Parietal lobe (tissue), 1 donor: ENCODE measurements around the gene SLAMF9. TPM values are rescaled to one million over a fixed set of nuclear protein-coding genes. Genes with fewer than 3 reads are reported as not detected.

ENCODE experiments used
- total RNA-seq: library from RNA; depleted of rRNA; stranded (reverse); fragments of >200 nt; gene quantifications from one replicate; pipeline ENCODE4 v1.2.3, GENCODE V29; 2014

Gene SLAMF9
- not detected for total RNA-seq

DNA sequence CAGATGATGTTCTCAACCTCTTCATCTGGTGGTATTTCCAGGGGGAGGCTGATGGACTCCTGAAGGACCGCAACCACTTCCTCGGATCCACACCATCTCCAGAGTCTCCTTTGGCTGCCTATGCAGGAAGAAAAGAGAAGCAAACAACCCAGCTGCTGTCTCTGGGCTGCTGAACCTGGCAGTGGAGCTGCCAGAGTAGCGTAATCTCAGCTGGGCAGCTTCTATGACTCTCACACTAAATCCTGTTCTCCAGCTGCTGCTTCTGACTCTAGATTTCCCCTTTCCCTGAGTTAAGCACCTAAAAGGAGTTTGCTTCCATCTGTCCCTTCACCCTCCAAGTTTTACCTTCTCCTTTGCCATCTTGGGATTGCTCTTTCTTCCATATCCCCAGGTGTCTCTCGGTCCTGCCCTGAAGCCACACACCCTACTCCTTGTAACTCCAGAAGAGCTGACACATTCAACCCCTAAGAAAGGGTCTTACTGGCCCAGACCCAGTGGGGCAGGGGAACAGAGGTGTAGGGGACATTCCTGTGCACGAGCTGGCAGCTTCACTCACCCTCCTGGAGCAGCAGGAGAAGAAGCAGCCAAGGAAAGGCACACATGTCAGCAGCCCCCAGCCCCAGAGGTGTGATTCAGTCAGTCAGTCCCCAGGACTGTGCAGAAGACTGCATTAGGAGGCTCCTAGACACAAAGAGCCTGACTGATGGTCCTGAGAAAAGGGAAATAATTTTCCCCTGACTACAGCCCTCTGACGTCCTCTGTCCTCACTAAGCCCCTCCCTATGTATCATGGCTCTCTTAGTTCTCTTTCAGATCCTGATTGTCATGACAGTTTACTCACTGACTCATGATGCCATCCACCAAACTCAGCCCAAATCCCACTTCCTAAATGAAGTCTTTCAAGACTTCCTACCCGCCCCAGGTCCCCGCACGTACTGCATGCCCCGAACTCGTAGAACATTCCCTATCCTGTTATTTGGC, at the start of gene SLAMF9:
Gene SLAMF9 (minus strand): TSS at position 702 of the 980 bp plus-strand sequence. CDS start 100 bp downstream, at position 602.

DNA sequence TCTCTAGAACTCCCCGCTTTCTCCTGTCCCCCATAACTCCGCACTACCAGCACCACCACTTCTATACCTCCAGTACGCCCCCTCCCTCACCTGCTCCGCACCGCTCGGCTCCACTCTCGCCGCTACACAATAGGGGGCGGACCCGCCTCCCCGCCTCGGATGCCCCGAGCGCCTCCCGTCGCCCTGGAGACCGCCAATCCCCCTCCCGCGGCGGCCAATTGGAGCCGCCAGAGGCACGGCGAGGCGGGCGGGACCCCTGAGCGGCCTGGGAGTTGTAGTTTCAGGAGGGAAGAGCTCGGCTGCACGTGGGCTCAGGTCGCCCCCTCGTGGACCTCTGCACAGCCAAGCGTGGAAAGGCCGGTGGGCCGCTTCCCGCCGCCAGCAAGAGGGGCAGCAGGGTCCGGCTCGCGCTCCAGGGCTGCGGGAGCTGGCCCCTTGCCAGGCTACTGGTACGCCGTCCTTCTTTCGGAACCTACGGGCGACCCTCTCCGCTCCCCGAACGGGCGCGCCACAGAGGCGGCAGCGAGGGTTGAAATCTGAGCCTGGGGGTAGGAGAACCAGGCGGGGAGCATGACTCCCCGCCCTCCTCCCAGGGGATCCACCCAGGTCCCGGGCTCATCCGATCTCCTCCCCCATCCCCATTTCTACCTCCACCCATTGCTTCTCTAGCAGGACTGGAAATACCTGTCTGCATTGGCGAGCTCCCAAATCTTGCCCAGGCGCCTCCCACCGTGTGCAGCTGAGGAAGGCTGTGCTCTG, 8.4 kb downstream of the SLAMF9 start, which contains the start of gene IGSF9:
Gene IGSF9 (minus strand): TSS at position 131 of the 759 bp plus-strand sequence. CDS start 2,159 bp downstream, outside the sequence.

DNA sequence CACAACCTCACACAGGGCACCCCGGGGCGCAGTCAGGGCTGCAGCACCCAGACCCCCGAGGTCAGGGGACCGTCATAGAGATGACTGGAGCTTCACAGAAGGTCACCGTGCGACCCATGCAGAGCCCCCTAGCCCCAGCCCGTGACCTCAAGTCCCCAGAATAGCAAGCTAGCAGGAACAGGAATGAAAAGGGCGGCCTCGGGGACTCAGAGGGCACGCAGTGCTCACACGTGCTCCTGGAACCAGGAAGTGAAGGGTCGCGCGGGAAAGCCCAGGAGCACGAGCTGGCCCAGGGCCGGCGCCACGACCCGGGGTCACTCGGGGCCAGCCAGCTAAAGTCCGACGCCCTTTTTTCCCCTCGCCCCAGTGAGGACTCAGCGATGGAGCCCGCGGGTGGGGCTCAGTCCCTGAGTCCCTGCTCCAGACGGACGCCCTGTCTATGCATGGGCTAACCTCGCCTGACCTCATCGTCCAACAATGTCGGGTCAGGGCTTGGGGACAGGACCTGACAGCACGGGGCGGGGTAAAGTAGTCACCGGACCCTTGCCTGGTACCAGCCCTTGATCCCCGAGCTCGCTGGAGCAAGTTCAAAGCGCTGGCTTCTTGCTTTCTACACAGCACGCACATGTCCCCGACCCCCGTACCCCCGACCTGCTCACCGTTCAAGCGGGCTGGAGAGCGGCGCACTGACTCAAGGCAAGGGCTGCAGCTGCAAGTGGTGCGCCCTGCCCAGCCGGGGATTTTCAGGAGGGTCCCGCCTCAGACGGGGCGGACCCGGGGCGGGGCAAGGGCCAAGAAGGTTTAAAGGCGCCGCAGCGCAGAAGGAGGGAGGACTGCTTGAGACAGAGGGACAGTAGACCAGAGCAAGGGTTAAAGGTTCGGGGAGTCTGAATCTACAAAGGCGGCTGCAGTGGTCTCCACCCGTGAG, 29.0 kb downstream of the SLAMF9 start, which contains the start of gene TAGLN2:
Gene TAGLN2 (minus strand): TSS at position 717 of the 928 bp plus-strand sequence. CDS start 4,998 bp downstream, outside the sequence.

Other genes with a start within 250 kb of the SLAMF9 start
- gene CRP, start 239.6 kb downstream of the SLAMF9 start, total RNA-seq, result not detected
- 16.0 TPM for gene DUSP23, start 173.3 kb downstream of the SLAMF9 start, total RNA-seq
- gene FCRL6, start 151.9 kb downstream of the SLAMF9 start, total RNA-seq, result not detected
- not detected for gene SLAMF8, start 127.4 kb downstream of the SLAMF9 start, total RNA-seq
- gene VSIG8, start 91.6 kb downstream of the SLAMF9 start, total RNA-seq, result 0.31 TPM
- 0.63 TPM for gene CFAP45, start 54.1 kb downstream of the SLAMF9 start, total RNA-seq
- gene TAGLN2, start 28.7 kb downstream of the SLAMF9 start, total RNA-seq, result 16.9 TPM
- gene IGSF9, start 8.6 kb downstream of the SLAMF9 start, total RNA-seq, result 10.6 TPM
- 9.7 TPM for gene PIGM, start 77.8 kb upstream of the SLAMF9 start, total RNA-seq
- 3.4 TPM for gene KCNJ10, start 115.9 kb upstream of the SLAMF9 start, total RNA-seq
- gene KCNJ9, start 127.3 kb upstream of the SLAMF9 start, total RNA-seq, result 14.7 TPM
- 54.8 TPM for gene IGSF8, start 144.4 kb upstream of the SLAMF9 start, total RNA-seq
- 61.7 TPM for gene ATP1A2, start 161.5 kb upstream of the SLAMF9 start, total RNA-seq
- gene ATP1A4, start 197.4 kb upstream of the SLAMF9 start, total RNA-seq, result 0.31 TPM
- 1.9 TPM for gene CASQ1, start 236.3 kb upstream of the SLAMF9 start, total RNA-seq